A549 (cell line): ENCODE measurements around the gene ENO2. TPM values are rescaled to one million over a fixed set of nuclear protein-coding genes. Genes with fewer than 3 reads are reported as not detected.

Source experiments
- ATAC-seq, 2 experiments: fragments of 200-7000 bp in 1 of 2; fragments of >200 bp in 1 of 2; cut with Nextera tagmentation in 1 of 2; cut with Tn5 transposase in 1 of 2; 3 replicates each; pipeline versions ENCODE4 v1.8.0 to v1.9.1; 2018 to 2020; ENCODE audit warnings: mild to moderate bottlenecking in 1 of 2, moderate library complexity in 1 of 2
- CTCF ChIA-PET: fragments of 300-600 bp; sonication (Branson Sonifier 250); formaldehyde crosslinking; extraction: SDS; loops from one replicate; lab custom pipeline; 2021; ENCODE audit warnings: antibody characterized with exemption, inconsistent platforms; lab: Yijun Ruan, JAX
- POLR2A ChIA-PET: fragments of 350-600 bp; formaldehyde crosslinking; extraction: SDS; loops from one replicate; lab custom pipeline; 2021; ENCODE audit warnings: antibody characterized with exemption, inconsistent platforms; lab: Yijun Ruan, JAX
- DNase-seq, 2 experiments: peaks; one replicate each; pipeline versions ENCODE4 v3.0.0 to v3.0.0-alpha.2; 2011 to 2016; ENCODE audit warnings: low read depth in 1 of 2, low spot score in 1 of 2
- FAIRE-seq: peaks from 2 replicates; lab custom pipeline; 2011; peaks lifted over from hg19 to GRCh38; lab: Jason Lieb, UNC
- H3K27ac ChIP-seq, 2 experiments: fragments of >200 bp; sonication (Bioruptor Twin); formaldehyde crosslinking; 3 replicates each; pipeline ENCODE4 v1.5.1; 2016 to 2017
- H3K4me1 ChIP-seq: fragments of >200 bp; sonication (Bioruptor Twin); formaldehyde crosslinking; 3 replicates; pipeline ENCODE4 v1.6.1; 2016
- H3K4me2 ChIP-seq: fragments of >200 bp; sonication (Bioruptor Twin); formaldehyde crosslinking; 3 replicates; pipeline ENCODE4 v1.6.1; 2016
- H3K4me3 ChIP-seq: fragments of >200 bp; sonication (Bioruptor Twin); formaldehyde crosslinking; 3 replicates; pipeline ENCODE4 v1.5.1; 2016
- H3K9me3 ChIP-seq: fragments of >200 bp; sonication (Bioruptor Twin); formaldehyde crosslinking; 3 replicates; pipeline ENCODE4 v1.6.1; 2016
- BHLHE40 ChIP-seq: IDR thresholded peaks from 2 replicates; pipeline ENCODE4 v1.6.1; 2012; ENCODE audit warnings: low read depth, low read length, inconsistent platforms
- CBX2 ChIP-seq: fragments of 200-600 bp; sonication (generic); IDR thresholded peaks from 2 replicates; pipeline ENCODE4 v1.6.1; 2016; ENCODE audit warnings: low read depth, mild to moderate bottlenecking, borderline replicate concordance
- CBX8 ChIP-seq: fragments of 200-600 bp; sonication (generic); IDR thresholded peaks from 2 replicates; pipeline ENCODE4 v1.6.1; 2016
- CEBPB ChIP-seq, 2 experiments: fragments of >200 bp in 1 of 2; sonication (Bioruptor Twin) in 1 of 2; formaldehyde crosslinking in 1 of 2; IDR thresholded peaks; 2 replicates each; pipeline ENCODE4 v1.6.1; 2012 to 2016
- CHD4 ChIP-seq: fragments of 200-600 bp; sonication (generic); IDR thresholded peaks from 2 replicates; pipeline ENCODE4 v1.6.1; 2016; ENCODE audit warnings: antibody characterized with exemption, mild to moderate bottlenecking, borderline replicate concordance
- EHMT2 ChIP-seq: fragments of 200-600 bp; sonication (generic); IDR thresholded peaks from 2 replicates; pipeline ENCODE4 v1.6.1; 2016; ENCODE audit warnings: antibody characterized with exemption, low read depth, mild to moderate bottlenecking, moderate library complexity
- EP300 ChIP-seq, 2 experiments: fragments of >200 bp; sonication (Bioruptor Twin); formaldehyde crosslinking; IDR thresholded peaks; 2 replicates in 1 of 2; 3 replicates in 1 of 2; pipeline ENCODE4 v1.6.1; 2016 to 2017
- FOSB ChIP-seq: fragments of 250-450 bp; sonication (Bioruptor Pico); IDR thresholded peaks from 2 replicates; pipeline ENCODE4 v1.5.0; 2020; ENCODE audit warnings: mild to moderate bottlenecking, moderate library complexity
- FOSL2 ChIP-seq, 2 experiments: fragments of 450-650 bp in 1 of 2; fragments of >200 bp in 1 of 2; sonication (Bioruptor Twin) in 1 of 2; formaldehyde crosslinking; IDR thresholded peaks; 2 replicates each; pipeline versions ENCODE4 v1.5.0 to v1.6.1; 2016 to 2020; ENCODE audit warnings: mild to moderate bottlenecking in 1 of 2, moderate library complexity in 1 of 2
- HOXB5 ChIP-seq: fragments of 250-450 bp; sonication (Bioruptor Pico); IDR thresholded peaks from 2 replicates; pipeline ENCODE4 v1.5.0; 2020; ENCODE audit warnings: mild to moderate bottlenecking, moderate library complexity
- JUN ChIP-seq, 2 experiments: fragments of >200 bp; sonication (Bioruptor Twin); formaldehyde crosslinking; IDR thresholded peaks; 2 replicates in 1 of 2; 3 replicates in 1 of 2; pipeline ENCODE4 v1.6.1; 2016 to 2017
- JUNB ChIP-seq: fragments of >200 bp; sonication (Bioruptor Twin); formaldehyde crosslinking; IDR thresholded peaks from 2 replicates; pipeline ENCODE4 v1.6.1; 2016
- KDM5A ChIP-seq: fragments of 200-600 bp; sonication (generic); IDR thresholded peaks from 2 replicates; pipeline ENCODE4 v1.6.1; 2016; ENCODE audit warnings: antibody characterized with exemption, mild to moderate bottlenecking
- MAZ ChIP-seq: fragments of 150-350 bp; IDR thresholded peaks from 2 replicates; pipeline ENCODE4 v1.6.1; 2014; ENCODE audit warnings: antibody characterized with exemption, low read depth, low read length, borderline replicate concordance
- NPAS2 ChIP-seq: fragments of 250-450 bp; sonication (Bioruptor Pico); IDR thresholded peaks from 2 replicates; pipeline ENCODE4 v1.8.0; 2022; ENCODE audit warnings: mild to moderate bottlenecking, moderate library complexity, borderline replicate concordance
- PHF8 ChIP-seq: fragments of 200-600 bp; sonication (generic); IDR thresholded peaks from 2 replicates; pipeline ENCODE4 v1.6.1; 2016; ENCODE audit warnings: low read depth, mild to moderate bottlenecking, antibody characterized with exemption, moderate library complexity, borderline replicate concordance
- POLR2A ChIP-seq: IDR thresholded peaks from 2 replicates; pipeline ENCODE4 v1.6.1; 2012; ENCODE audit warnings: mild to moderate bottlenecking, low read length
- POLR2AphosphoS2 ChIP-seq: conservative IDR thresholded peaks from 2 replicates; pipeline ENCODE4 v1.6.1; 2012; ENCODE audit warnings: low read length, improper control_type of control experiment, inconsistent platforms
- RFX5 ChIP-seq: fragments of 450-650 bp; IDR thresholded peaks from 2 replicates; pipeline ENCODE4 v1.7.1; 2014; ENCODE audit warnings: antibody characterized with exemption, mild to moderate bottlenecking, moderate library complexity
- SREBF2 ChIP-seq: fragments of 450-650 bp; IDR thresholded peaks from 2 replicates; pipeline ENCODE4 v1.6.1; 2014; ENCODE audit warnings: mild to moderate bottlenecking, moderate library complexity
- TFCP2L1 ChIP-seq: fragments of 250-450 bp; sonication (Bioruptor Pico); IDR thresholded peaks from 2 replicates; pipeline ENCODE4 v1.5.0; 2021; ENCODE audit warnings: mild to moderate bottlenecking
- TP53 ChIP-seq: fragments of 250-450 bp; sonication (Bioruptor Pico); IDR thresholded peaks from 2 replicates; pipeline ENCODE4 v1.5.0; 2021; ENCODE audit warnings: mild to moderate bottlenecking, moderate library complexity
- ZFP36 ChIP-seq: fragments of 450-650 bp; IDR thresholded peaks from 2 replicates; pipeline ENCODE4 v1.6.1; 2014; ENCODE audit warnings: borderline replicate concordance; ENCODE audit not compliant: partially characterized antibody
- ZNF302 ChIP-seq: fragments of 250-450 bp; sonication (Bioruptor Pico); IDR thresholded peaks from 2 replicates; pipeline ENCODE4 v1.9.0; 2021; ENCODE audit warnings: inconsistent platforms, mild to moderate bottlenecking, moderate library complexity
- WGBS: methylation state at CpG from one replicate; pipeline ENCODE4 v1.1.6; 2017; ENCODE audit errors: missing lambda C conversion rate; 5-methylcytosine and 5-hydroxymethylcytosine counted together
- polyA plus RNA-seq, 4 experiments: library from polyadenylated mRNA; depleted of rRNA in 3 of 4; stranded (reverse); fragments of >200 nt; fragmentation: RNase III in 1 of 4; extraction: RNeasy Plus Mini Kit Qiagen cat#74134 plus additional on column Dnase treatment in 1 of 4; gene quantifications; 2 replicates in 3 of 4; 3 replicates in 1 of 4; pipeline ENCODE4 v1.2.3, GENCODE V29; 2011 to 2017
- TF ChIP-seq, protein P1 (sequence below): IDR thresholded peaks from 2 replicates; pipeline ENCODE4 v1.6.1; 2012
- TF ChIP-seq, protein P2 (sequence below): fragments of 250-450 bp; sonication (Bioruptor Pico); IDR thresholded peaks from 2 replicates; pipeline ENCODE4 v1.5.0; 2021; ENCODE audit warnings: mild to moderate bottlenecking, moderate library complexity, borderline replicate concordance
- TF ChIP-seq, protein P3 (sequence below): fragments of 200-600 bp; sonication (generic); IDR thresholded peaks from 2 replicates; pipeline ENCODE4 v1.6.1; 2016; ENCODE audit warnings: antibody characterized with exemption, mild to moderate bottlenecking, moderate library complexity

ENO2 gene
- polyA plus RNA-seq, 2 of the 4 experiments (the other 2 are of a cell fraction) = 26.2 to 38.6 TPM

DNA sequence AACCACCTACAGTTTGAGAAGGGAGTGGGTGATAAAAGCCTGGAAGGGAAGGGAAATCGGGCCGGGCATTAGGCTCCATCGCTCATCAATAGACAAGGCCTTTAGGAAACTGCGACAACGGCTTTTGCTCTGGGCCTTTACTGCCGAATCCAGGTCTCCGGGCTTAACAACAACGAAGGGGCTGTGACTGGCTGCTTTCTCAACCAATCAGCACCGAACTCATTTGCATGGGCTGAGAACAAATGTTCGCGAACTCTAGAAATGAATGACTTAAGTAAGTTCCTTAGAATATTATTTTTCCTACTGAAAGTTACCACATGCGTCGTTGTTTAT is 29.0 kb downstream of the ENO2 start:
- Histone ChIP-seq H3K4me1 (peaks cover 40% of the 10 kb centered on the region), H3K4me3 (peak overlapping the region; percentile 59), H3K27ac (peak overlapping the region; percentile 80 to 90), H3K9me3 (no peaks in the 10 kb centered on the region), H3K4me2 (peak overlapping the region; percentile 88)
- DNase-seq (peak; percentile 95 to 97), FAIRE-seq (peak; percentile 18), ATAC-seq (peak; percentile 36 to 57)
- CTCF ChIA-PET = interaction anchor here (1.0 to 22.6 kb wide), 12 partner anchors 11 to 169 kb away, joined by 3 to 370 read pairs (median 32); partner anchors contain the start of genes ATN1, C1RL, CDCA3 and EMG1
- WGBS = 2% methylated on average over 13 of the region's 13 CpGs
- TF ChIP-seq BHLHE40 (no peak), TFCP2L1 (no peak), POLR2AphosphoS2 (no peak; the same call in none of the 2 replicates), FOSL2 (IDR thresholded peaks at IDR 0.05) (no peak), FOSL2 (CRISPR knock-in tag; IDR thresholded peaks at IDR 0.05) (no peak), RFX5 (peak; percentile 71), TP53 (no peak), CEBPB (IDR thresholded peaks at IDR 0.05) (no peak)
- TF ChIP-seq, protein P1, sequence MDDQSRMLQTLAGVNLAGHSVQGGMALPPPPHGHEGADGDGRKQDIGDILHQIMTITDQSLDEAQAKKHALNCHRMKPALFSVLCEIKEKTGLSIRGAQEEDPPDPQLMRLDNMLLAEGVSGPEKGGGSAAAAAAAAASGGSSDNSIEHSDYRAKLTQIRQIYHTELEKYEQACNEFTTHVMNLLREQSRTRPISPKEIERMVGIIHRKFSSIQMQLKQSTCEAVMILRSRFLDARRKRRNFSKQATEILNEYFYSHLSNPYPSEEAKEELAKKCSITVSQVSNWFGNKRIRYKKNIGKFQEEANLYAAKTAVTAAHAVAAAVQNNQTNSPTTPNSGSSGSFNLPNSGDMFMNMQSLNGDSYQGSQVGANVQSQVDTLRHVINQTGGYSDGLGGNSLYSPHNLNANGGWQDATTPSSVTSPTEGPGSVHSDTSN = peak; percentile 86; the same call in 1 of the 2 replicates
- TF ChIP-seq, protein P2, sequence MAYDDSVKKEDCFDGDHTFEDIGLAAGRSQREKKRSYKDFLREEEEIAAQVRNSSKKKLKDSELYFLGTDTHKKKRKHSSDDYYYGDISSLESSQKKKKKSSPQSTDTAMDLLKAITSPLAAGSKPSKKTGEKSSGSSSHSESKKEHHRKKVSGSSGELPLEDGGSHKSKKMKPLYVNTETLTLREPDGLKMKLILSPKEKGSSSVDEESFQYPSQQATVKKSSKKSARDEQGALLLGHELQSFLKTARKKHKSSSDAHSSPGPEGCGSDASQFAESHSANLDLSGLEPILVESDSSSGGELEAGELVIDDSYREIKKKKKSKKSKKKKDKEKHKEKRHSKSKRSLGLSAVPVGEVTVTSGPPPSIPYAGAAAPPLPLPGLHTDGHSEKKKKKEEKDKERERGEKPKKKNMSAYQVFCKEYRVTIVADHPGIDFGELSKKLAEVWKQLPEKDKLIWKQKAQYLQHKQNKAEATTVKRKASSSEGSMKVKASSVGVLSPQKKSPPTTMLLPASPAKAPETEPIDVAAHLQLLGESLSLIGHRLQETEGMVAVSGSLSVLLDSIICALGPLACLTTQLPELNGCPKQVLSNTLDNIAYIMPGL (CRISPR knock-in tag) = no peak
- POLR2A ChIA-PET = interaction anchor here (0.7 to 6.1 kb wide), 26 partner anchors 9 to 1084 kb away, joined by 3 to 174 read pairs (median 7); partner anchors contain the start of genes C1RL, CDCA3, COPS7A and EMG1

DNA sequence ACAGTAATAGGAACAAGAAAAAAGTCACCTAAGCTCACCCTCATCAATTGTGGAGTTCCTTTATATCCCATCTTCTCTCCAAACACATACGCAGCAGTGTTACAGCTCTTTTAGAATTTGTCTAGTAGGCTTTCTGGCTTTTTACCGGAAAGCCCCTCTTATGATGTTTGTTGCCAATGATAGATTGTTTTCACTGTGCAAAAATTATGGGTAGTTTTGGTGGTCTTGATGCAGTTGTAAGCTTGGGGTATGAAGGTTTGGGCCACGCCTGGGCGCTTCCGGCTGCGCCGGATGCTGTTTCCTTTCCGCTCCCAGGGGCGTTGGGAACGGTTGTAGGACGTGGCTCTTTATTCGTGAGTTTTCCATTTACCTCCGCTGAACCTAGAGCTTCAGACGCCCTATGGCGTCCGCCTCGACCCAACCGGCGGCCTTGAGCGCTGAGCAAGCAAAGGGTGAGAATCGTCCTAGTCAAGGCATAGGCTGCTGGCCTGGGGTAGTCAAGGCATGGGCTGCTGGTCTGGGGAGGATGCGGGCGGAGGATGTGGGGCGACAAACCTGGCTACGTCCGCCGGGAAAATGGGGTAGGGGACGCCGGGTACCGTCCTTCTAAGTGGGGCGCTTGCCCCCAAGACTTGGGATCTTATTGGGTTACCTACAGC is 29.5 kb downstream of the ENO2 start, which contains the start of the genes C12orf57 and RNU7-1:
TSS of gene C12orf57 (plus strand) at position 301 of the 659 bp plus-strand sequence. CDS start at position 401, 100 bp downstream.
TSS of gene RNU7-1 (plus strand) at position 95 of the 659 bp plus-strand sequence.
- ChIA-PET POLR2A (interaction anchor here (0.7 to 6.1 kb wide), 29 partner anchors 10 to 1083 kb away, joined by 3 to 174 read pairs (median 7); partner anchors contain the start of genes C1RL, CDCA3, COPS7A and EMG1), CTCF (interaction anchor here (0.7 to 22.6 kb wide), 18 partner anchors 11 to 698 kb away, joined by 3 to 370 read pairs (median 6); partner anchors contain the start of genes ATN1, C1RL, CDCA3 and EMG1)
- Histone ChIP-seq H3K4me1 (peaks cover 35% of the 10 kb centered on the region), H3K9me3 (no peaks in the 10 kb centered on the region), H3K4me2 (peak within 1 kb of the TSS; percentile 88), H3K4me3 (peak within 1 kb of the TSS; percentile 59), H3K27ac (peak within 1 kb of the TSS; percentile 80 to 90)
- WGBS = under 1% methylated on average over 26 of the region's 31 CpGs
- ATAC-seq = peak; percentile 62 to 71
- DNase-seq = peak; percentile 94 to 95
- no peak for FAIRE-seq
- peak; percentile 42; the same call in 1 of the 2 replicates for TF ChIP-seq CBX2
- TF ChIP-seq MAZ = peak; percentile 66; the same call in 1 of the 2 replicates
- no peak for TF ChIP-seq ZNF302 (CRISPR knock-in tag)
- TF ChIP-seq CHD4 = no peak
- TF ChIP-seq, protein P3, sequence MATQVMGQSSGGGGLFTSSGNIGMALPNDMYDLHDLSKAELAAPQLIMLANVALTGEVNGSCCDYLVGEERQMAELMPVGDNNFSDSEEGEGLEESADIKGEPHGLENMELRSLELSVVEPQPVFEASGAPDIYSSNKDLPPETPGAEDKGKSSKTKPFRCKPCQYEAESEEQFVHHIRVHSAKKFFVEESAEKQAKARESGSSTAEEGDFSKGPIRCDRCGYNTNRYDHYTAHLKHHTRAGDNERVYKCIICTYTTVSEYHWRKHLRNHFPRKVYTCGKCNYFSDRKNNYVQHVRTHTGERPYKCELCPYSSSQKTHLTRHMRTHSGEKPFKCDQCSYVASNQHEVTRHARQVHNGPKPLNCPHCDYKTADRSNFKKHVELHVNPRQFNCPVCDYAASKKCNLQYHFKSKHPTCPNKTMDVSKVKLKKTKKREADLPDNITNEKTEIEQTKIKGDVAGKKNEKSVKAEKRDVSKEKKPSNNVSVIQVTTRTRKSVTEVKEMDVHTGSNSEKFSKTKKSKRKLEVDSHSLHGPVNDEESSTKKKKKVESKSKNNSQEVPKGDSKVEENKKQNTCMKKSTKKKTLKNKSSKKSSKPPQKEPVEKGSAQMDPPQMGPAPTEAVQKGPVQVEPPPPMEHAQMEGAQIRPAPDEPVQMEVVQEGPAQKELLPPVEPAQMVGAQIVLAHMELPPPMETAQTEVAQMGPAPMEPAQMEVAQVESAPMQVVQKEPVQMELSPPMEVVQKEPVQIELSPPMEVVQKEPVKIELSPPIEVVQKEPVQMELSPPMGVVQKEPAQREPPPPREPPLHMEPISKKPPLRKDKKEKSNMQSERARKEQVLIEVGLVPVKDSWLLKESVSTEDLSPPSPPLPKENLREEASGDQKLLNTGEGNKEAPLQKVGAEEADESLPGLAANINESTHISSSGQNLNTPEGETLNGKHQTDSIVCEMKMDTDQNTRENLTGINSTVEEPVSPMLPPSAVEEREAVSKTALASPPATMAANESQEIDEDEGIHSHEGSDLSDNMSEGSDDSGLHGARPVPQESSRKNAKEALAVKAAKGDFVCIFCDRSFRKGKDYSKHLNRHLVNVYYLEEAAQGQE = peak; percentile 81
- no peak for TF ChIP-seq FOSL2 (IDR thresholded peaks at IDR 0.05)
- peak; percentile 78 for TF ChIP-seq FOSL2 (CRISPR knock-in tag; IDR thresholded peaks at IDR 0.05)
- TF ChIP-seq EHMT2 = no peak
- TF ChIP-seq, protein P2 (CRISPR knock-in tag) = peak; percentile 99
- no peak for TF ChIP-seq KDM5A
- TF ChIP-seq JUN (IDR thresholded peaks at IDR 0.05) = peak; percentile 100
- no peak for TF ChIP-seq CBX8
- TF ChIP-seq PHF8 = 0 out of 2 replicates have a peak, but pooled peaks have one; percentile 59
- TF ChIP-seq HOXB5 = peak; percentile 97
- no peak for TF ChIP-seq BHLHE40
- TF ChIP-seq SREBF2 = no peak
- peak in 1 of 2 experiments; percentile 50; a peak in 1 of 5 replicates for TF ChIP-seq EP300 (IDR thresholded peaks at IDR 0.05)
- TF ChIP-seq NPAS2 = no peak
- TF ChIP-seq POLR2A = peak; percentile 99
- TF ChIP-seq TP53 = peak; percentile 100
- TF ChIP-seq FOSB = peak; percentile 100
- no peak for TF ChIP-seq ZFP36
- TF ChIP-seq JUNB = peak; percentile 31; the same call in 1 of the 2 replicates
